Activated T-helper 1 cell treated with anti-CD3 and anti-CD28 coated beads, Interleukin-2, amount 50 U/mL, for 16 hours (primary cell): ENCODE results near the gene SHFL.

Source experiments
- DNase-seq, 2 donors: peaks; one replicate each; pipeline ENCODE4 v3.0.0-alpha.2; 2020; ENCODE audit warnings: low read depth in 1 of 2, low spot score in 1 of 2

Gene SHFL

GRCh38 chr19:10087296-10088061 lies 1.4 kb downstream of the SHFL start:
- DNase-seq = no peak

GRCh38 chr19:10088949-10089554 lies 2.9 kb downstream of the SHFL start:
- no peak for DNase-seq

DNA sequence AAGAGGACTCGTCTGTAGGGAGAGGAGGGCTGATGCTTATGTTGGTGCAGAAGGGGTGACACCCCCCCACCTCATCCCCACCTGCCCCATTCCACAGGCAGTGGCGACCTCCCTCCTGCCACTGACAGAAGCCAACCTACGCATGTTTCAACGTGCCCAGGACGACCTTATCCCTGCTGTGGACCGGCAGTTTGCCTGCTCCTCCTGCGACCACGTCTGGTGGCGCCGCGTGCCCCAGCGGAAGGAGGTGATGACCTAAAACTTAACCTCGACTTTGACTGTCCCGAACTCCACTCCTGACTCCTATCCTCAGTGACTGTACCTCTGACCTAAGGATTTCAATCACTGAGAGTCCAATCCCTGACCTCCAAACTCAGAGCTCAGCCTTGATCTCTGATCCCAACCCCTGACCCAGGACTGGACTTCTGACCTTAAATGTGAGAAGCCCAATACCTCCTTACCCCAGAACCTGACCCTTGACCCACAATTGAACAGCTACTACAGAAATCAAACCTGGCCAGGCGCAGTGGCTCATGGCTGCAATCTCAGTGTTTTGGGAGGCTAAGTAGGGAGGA lies 3.8 kb downstream of the SHFL start:
- no peak for DNase-seq

- DNase-seq = no peak
Observed at GRCh38 chr19:10091370-10091687, 5.2 kb downstream of the SHFL start.

DNA sequence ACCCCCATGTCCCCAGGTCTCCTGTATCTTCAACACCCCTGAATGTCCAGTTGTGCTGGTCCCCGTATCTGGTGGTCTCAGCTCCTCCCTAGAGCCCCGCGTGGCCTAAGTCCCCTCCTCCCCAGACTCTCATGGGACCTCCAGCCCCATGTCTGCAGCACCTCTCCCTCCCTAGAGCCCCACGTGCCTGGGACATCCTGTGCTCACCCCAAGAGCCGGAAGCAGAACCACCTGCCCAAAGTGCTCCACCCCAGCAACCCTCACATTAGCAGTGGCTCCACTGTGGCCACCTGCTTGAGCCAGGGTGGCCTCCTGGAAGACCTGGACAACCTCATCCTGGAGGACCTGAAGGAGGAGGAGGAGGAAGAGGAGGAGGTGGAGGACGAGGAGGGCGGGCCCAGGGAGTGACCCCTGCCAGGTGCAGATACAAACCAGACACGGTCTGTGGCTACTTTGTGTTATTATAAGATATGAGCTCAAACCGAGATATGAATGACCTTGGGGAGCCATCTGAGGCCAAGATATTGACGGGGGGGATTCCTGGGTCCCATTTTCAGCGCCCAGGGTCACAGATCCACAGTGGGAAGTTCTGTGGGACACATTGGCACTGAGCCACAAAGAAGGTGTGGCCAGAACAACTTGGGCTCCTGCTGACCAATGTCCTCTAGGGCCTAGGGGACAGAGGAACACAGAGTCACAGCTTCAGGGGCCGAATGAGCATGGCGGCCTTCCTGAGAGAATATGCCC lies 6.0 kb downstream of the SHFL start:
- DNase-seq = no peak

- DNase-seq = no peak
Observed at GRCh38 chr19:10092648-10093294, 6.7 kb downstream of the SHFL start.

DNA sequence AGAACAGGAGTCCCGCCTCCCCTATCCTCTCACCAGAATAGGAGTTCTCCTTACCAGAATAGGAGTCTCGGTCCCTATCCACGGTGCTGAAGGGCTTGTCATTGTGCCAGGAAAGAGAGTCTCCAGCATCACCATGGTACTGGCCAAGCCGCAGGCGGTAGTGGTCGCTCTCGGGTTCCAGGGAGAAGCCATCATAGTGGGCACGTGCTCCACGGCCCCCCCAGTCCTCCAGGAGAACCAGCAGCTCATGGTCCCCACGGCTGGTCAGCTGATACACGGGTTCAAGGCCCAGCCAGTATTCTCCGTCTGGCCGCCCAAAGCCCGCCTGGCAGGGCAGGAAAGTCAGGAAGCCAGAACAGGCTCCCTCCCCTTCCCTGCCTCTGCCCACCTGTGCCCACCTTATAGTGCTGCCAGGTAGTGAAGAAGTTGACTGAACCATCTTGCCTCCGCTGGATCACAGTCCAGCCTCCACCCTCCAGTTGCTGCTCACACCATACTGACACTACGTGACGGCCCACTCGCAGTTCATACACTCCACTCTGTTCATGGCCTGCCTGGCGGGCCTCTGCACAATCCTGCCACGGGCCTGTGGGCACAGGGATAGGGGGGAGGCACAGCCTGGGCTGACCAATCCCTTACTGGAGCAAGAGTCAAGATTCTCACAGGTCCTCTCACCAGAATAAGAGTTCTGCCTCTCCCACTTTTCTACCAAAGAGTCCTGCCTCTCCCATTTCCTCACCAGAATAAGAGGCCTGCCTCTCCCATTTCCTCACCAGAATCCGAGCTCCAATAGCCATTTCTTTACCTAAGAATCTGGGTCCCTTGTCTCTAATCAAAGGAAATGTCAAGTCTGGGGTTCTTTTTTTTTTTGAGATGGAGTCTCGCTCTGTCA lies 7.4 kb downstream of the SHFL start:
- no peak for DNase-seq

- DNase-seq = no peak
Observed at GRCh38 chr19:10095622-10095947, 9.5 kb downstream of the SHFL start.

- peak; percentile 72 to 89 for DNase-seq
Observed at GRCh38 chr19:10095948-10096614, 10.0 kb downstream of the SHFL start.

DNA sequence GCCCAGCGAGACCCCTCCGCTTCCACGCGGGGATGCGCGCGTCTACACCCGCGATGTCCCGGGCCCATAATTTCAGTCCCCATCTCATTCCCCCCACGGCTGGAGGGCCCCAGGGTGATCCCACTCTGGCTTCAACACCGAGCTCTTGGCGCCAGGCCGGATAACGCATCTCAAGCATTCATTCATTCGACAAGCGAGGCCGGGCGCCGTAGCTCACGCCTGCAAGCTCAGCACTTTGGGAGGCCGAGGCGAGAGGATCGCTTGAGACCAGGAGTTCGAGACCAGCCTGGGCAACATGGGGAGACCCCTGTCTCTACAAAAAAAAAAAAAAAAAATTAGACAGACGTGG lies 10.5 kb downstream of the SHFL start:
- DNase-seq = no peak

GRCh38 chr19:10100163-10100785 lies 14.2 kb downstream of the SHFL start:
- no peak for DNase-seq

DNA sequence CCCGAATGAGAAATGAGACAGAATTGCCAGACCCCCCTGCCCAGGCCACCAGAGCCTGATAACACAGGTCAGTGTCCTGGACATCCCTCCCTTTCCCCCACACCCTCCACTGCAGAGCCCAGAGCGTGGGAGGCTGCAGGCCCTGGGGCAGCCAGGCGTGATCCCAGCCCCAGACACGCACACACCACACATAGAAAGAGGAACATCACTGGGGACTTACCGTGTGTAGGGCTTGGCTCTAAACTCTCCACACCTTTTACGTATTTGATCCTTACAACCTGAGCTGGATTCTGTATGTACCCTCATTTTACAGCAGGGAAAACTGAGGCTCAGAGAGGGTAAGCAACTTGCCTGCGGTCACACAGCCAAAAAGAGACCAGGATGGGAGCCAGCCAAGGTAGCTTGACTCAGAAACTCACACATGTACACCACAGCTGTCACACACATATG lies 16.7 kb downstream of the SHFL start:
- DNase-seq = no peak

- DNase-seq = no peak
Observed at GRCh38 chr19:10104130-10104513, 18.0 kb downstream of the SHFL start.

DNA sequence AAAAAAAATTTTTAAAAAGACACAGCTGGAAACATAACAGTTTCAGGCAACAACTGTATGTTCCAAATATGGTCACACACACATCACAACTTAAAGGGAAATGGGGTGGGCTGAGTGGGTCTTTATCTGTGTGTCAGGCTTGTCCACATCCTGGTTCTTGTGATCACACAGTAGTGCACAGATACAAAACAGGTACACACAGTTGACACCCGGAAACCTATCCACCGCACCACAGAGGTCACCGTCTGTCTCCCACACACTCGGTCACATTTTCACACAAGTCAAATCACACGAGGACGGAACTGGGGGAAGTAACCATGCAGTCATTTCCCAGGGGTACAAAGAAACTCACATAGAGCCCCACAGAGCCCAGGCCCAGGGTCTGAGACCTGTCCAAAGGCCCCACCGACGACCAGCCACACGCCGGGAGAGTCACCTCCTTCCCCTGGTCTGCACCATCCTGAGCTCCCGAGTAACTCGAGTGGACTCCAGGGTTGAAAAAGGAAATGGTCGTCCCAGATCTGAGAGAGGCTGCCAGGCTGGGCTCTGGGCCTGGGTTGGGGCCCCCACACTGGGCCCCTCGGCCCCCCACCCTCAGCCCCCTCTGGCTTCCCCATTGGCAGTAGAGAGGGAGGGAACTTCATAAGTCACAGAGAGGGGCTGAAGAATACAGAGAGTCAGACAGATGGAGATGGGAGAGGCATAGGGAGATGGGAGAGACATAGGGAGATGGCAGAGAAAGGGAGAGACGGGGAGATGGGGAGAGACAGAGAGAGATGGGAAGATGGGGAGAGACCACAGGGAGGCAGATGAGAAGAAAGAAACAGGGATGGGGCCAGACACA lies 18.8 kb downstream of the SHFL start:
- peak; percentile 53 to 66 for DNase-seq

- peak in 1 of 2 donors; percentile 68 for DNase-seq
Observed at GRCh38 chr19:10105509-10106099, 19.5 kb downstream of the SHFL start.

DNA sequence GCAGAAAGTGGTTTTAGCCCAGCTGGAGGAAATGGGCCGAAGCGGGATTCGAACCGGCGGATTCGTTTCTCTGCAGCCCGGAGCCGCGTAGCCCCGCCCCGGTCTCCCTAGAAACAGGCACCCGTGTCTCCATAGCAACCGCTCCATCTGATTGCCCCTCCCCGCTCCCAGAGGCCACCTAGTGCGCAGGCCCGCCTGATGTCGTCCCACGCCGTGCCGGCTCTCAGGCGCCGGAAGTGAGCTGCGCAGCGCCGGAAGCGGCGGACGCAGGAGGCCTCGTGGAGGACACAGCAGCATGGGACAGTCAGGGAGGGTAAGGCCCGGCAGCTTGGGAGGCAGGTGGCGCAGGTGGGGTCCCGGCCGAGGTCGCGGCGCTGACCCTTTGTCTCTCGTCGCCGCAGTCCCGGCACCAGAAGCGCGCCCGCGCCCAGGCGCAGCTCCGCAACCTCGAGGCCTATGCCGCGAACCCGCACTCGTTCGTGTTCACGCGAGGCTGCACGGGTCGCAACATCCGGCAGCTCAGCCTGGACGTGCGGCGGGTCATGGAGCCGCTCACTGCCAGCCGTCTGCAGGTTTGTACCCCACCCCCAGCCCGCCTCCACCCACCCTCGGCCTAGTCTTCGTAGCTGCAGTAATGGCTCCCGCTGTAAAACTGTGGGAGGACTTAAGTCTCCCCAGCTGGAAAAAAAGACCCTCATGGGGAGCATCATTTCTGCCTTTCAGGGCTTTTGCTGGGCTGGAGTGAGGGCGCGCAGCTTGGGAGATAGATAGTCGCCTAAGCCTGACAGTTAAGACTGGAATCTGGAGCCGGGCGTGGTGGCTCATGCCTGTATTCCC lies 20.2 kb downstream of the SHFL start, which contains the start of gene PPAN:
Gene PPAN, plus strand, starts transcription at position 263 of the 837 bp plus-strand sequence. Its CDS starts 33 bp downstream, at position 296.
- peak; percentile 93 to 96 for DNase-seq

DNA sequence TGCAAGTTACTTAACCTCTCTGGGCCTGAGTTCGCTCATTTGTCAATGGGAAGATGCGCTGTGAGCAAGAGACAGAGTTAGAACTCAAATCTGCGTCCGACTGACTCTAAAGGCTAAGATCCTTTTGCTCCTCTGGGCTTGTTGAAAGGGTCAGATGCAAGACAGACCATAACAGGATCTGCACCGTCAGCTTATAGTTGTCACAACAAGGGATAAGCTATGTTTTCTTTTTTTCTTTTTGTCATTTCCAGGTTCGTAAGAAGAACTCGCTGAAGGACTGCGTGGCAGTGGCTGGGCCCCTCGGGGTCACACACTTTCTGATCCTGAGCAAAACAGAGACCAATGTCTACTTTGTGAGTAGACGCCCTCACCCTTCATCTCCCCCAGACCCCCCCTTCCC lies 21.1 kb downstream of the SHFL start:
- no peak for DNase-seq
